KMS-11 (cell line): ENCODE data around the gene FNIP1.

Experiments used
- H2AFZ ChIP-seq: fragments of 200-600 bp; sonication (generic); 2 replicates; pipeline ENCODE4 v1.6.1; 2016; ENCODE audit warnings: antibody characterized with exemption, mixed run types, low read depth
- H3K27ac ChIP-seq: fragments of 200-600 bp; sonication (generic); 2 replicates; pipeline ENCODE4 v1.6.1; 2016; ENCODE audit warnings: mild to moderate bottlenecking, mixed run types
- H3K27me3 ChIP-seq: fragments of 200-600 bp; sonication (generic); 2 replicates; pipeline ENCODE4 v1.6.1; 2017; ENCODE audit warnings: mild to moderate bottlenecking, low read depth, mixed run types, moderate library complexity; ENCODE audit not compliant: insufficient read depth
- H3K36me3 ChIP-seq: fragments of 200-600 bp; sonication (generic); 2 replicates; pipeline ENCODE4 v1.6.1; 2017; ENCODE audit warnings: mild to moderate bottlenecking, mixed run types; ENCODE audit not compliant: insufficient read depth
- H3K4me1 ChIP-seq: fragments of 200-600 bp; sonication (generic); 2 replicates; pipeline ENCODE4 v1.6.1; 2016; ENCODE audit warnings: mild to moderate bottlenecking, low read depth, mixed run types; ENCODE audit not compliant: poor library complexity, severe bottlenecking
- H3K4me2 ChIP-seq: fragments of 200-600 bp; sonication (generic); 2 replicates; pipeline ENCODE4 v1.7.0; 2016; ENCODE audit warnings: mild to moderate bottlenecking, mixed run types
- H3K4me3 ChIP-seq: fragments of 200-600 bp; sonication (generic); IDR thresholded peaks from 2 replicates; pipeline ENCODE4 v1.6.1; 2017; ENCODE audit warnings: low read depth, low read length, mixed read lengths; ENCODE audit not compliant: insufficient read depth
- H3K79me2 ChIP-seq: fragments of 200-600 bp; sonication (generic); 2 replicates; pipeline ENCODE4 v1.6.1; 2016; ENCODE audit warnings: low read depth, mixed run types; ENCODE audit not compliant: insufficient read depth
- H3K9ac ChIP-seq: fragments of 200-600 bp; sonication (generic); 2 replicates; pipeline ENCODE4 v1.6.1; 2016; ENCODE audit warnings: mild to moderate bottlenecking, mixed run types
- H4K20me1 ChIP-seq: fragments of 200-600 bp; sonication (generic); 2 replicates; pipeline ENCODE4 v1.6.1; 2016; ENCODE audit warnings: mild to moderate bottlenecking, mixed run types; ENCODE audit not compliant: insufficient read depth
- CTCF ChIP-seq: fragments of 200-600 bp; sonication (generic); conservative IDR thresholded peaks from 2 replicates; pipeline ENCODE4 v1.6.1; 2017; ENCODE audit warnings: low read depth, mild to moderate bottlenecking, antibody characterized with exemption, low read length, moderate library complexity, mixed read lengths

Gene FNIP1

GRCh38 chr5:131613423-131613822 lies 183.4 kb downstream of the FNIP1 start:
- no peak for TF ChIP-seq CTCF
- Histone ChIP-seq H3K4me1 (no peaks in the 10 kb centered on the region), H3K4me3 (no peak overlapping the region), H4K20me1 (0 out of 2 replicates have a peak, but pooled peaks cover 10% of the 10 kb centered on the region), H3K36me3 (no peaks in the 10 kb centered on the region), H3K4me2 (no peak overlapping the region), H3K79me2 (peaks cover 60% of the 10 kb centered on the region), H3K27ac (no peak overlapping the region), H2AFZ (no peak overlapping the region), H3K9ac (no peak overlapping the region), H3K27me3 (no peaks in the 10 kb centered on the region)

GRCh38 chr5:131611064-131611381 lies 185.8 kb downstream of the FNIP1 start:
- H3K79me2 ChIP-seq: peaks cover 54% of the 10 kb centered on the region; the same call in 1 of the 2 replicates

GRCh38 chr5:131610198-131611063 lies 186.4 kb downstream of the FNIP1 start:
- H3K4me2 ChIP-seq: no peak overlapping the region
- no peak overlapping the region for H3K9ac ChIP-seq
- H3K27me3 ChIP-seq: no peaks in the 10 kb centered on the region
- no peak overlapping the region for H2AFZ ChIP-seq
- H3K36me3 ChIP-seq: no peaks in the 10 kb centered on the region
- H3K4me3 ChIP-seq: no peak overlapping the region
- peaks cover 8% of the 10 kb centered on the region; the same call in 1 of the 2 replicates for H4K20me1 ChIP-seq
- H3K4me1 ChIP-seq: no peaks in the 10 kb centered on the region
- H3K79me2 ChIP-seq: peaks cover 48% of the 10 kb centered on the region; the same call in 1 of the 2 replicates
- TF ChIP-seq CTCF: no peak
- no peak overlapping the region for H3K27ac ChIP-seq

More at GRCh38 chr5:131611064-131611381, 185.8 kb downstream of the FNIP1 start:
- H3K27ac ChIP-seq: no peak overlapping the region
- TF ChIP-seq CTCF: no peak
- H3K9ac ChIP-seq: no peak overlapping the region
- H3K4me2 ChIP-seq: no peak overlapping the region
- H3K4me3 ChIP-seq: no peak overlapping the region
- no peak overlapping the region for H2AFZ ChIP-seq
- no peaks in the 10 kb centered on the region for H3K36me3 ChIP-seq
- H4K20me1 ChIP-seq: peaks cover 8% of the 10 kb centered on the region; the same call in 1 of the 2 replicates
- no peaks in the 10 kb centered on the region for H3K4me1 ChIP-seq
- no peaks in the 10 kb centered on the region for H3K27me3 ChIP-seq

- Histone ChIP-seq H3K4me3 (no peak overlapping the region), H3K4me2 (no peak overlapping the region), H2AFZ (no peak overlapping the region), H3K79me2 (peaks cover 46% of the 10 kb centered on the region; the same call in 1 of the 2 replicates), H3K27me3 (no peaks in the 10 kb centered on the region), H4K20me1 (peaks cover 8% of the 10 kb centered on the region; the same call in 1 of the 2 replicates), H3K4me1 (no peaks in the 10 kb centered on the region), H3K27ac (no peak overlapping the region), H3K36me3 (no peaks in the 10 kb centered on the region), H3K9ac (no peak overlapping the region)
- TF ChIP-seq CTCF: no peak
Measured at GRCh38 chr5:131609774-131610173, 187.0 kb downstream of the FNIP1 start.
